GM19468 (cell line): ENCODE results near the gene RNF183.
"Not testable (repeated sequence)": the region's sequence is repeated elsewhere in the genome, so short reads cannot be mapped to it uniquely, and the experiment has no call there.

Source experiments
- ATAC-seq: cut with Tn5 transposase; IDR thresholded peaks from one replicate; pipeline ENCODE4 v1.9.1; 2021; ENCODE audit warnings: mild to moderate bottlenecking, moderate library complexity, moderate number of reproducible peaks; ENCODE audit not compliant: unreplicated experiment; ENCODE audit errors: extremely low read depth

RNF183 gene

GRCh38 chr9:113319054-113319453 lies 15.9 kb upstream of the RNF183 start:
- ATAC-seq = no peak

DNA sequence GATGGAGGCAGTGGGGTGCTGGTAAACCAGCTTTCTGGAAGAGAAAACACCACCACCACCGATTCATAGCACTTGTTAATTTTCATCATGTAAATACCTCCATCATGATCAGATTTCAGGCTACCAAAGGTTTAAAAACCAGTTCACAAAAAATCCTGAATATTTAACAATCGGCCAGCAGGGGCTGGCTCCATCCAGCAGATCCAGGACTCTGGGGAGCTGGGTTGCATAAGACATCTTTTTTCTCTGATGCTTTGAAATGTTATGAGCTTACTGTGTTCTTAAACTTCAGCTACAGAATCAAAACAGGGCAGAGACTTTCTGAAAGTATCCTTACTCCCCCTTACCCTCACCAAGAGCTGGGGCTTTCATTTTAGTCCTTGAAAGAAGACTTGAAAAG lies 14.6 kb upstream of the RNF183 start:
- ATAC-seq = no peak

DNA sequence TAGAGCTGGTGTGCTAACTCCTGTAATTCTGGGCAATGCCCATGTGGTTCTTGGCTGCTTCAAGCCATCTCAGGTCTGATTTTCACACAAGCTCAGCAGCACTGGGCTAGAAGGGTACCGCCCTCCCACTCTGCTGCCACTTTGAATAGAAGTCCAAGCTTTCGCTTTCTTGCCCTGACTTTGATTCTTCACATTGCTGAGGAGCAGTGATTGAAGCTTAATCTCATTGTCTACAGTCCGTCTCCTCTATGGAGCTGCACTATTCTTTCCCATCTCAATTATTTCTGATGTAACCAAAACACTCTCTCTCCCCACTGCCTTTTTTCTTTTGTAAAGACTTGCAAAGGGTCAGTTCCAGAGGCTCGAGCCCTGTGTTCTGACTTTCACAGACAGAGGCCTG lies 12.9 kb upstream of the RNF183 start:
- no peak for ATAC-seq

GRCh38 chr9:113315231-113315630 lies 12.1 kb upstream of the RNF183 start:
- no peak for ATAC-seq

DNA sequence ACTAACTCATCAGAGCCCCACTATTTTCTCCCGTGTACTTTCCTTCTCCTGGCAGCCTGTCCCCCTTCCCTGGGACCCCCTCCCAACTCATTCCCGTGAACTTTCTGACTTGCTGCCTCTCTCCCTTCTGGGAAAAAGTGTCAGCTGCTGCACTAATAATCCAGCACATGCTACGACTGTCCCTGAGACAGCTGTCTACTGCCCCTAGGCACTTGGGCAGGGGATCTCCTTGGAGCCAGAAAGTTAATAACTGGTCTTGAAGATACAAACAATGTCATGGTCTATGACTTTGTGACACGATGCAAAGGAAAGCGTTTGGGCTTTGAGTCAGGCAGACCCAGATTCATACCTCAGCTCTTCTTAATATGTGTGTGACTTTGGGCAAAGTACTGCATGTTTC lies 10.1 kb upstream of the RNF183 start:
- no peak for ATAC-seq

DNA sequence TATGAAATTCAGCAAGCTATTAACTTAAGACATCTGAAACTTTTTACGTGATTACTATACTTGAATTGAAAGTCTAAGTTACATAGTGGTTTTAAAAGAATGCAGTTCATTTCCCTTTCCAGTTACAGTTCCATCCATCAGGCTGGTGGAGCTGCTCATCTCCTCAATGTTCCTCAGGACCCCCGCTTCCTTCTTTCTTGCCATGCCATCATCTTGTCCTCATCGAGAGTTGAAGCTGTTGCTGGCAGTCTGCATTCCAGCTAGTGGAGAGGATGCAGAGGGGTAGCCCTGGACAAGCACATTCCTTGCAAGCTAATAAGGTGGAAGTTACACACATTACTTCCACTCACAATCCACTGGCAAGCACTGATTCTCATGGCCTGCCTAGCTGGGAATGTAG lies 8.8 kb upstream of the RNF183 start:
- ATAC-seq = no peak

- no peak for ATAC-seq
Observed at GRCh38 chr9:113310538-113310937, 7.4 kb upstream of the RNF183 start.

- no peak for ATAC-seq
Observed at GRCh38 chr9:113309204-113309813, 6.1 kb upstream of the RNF183 start.

GRCh38 chr9:113307396-113307975 lies 4.3 kb upstream of the RNF183 start:
- no peak for ATAC-seq

- no peak for ATAC-seq
Observed at GRCh38 chr9:113306566-113306965, 3.4 kb upstream of the RNF183 start.

DNA sequence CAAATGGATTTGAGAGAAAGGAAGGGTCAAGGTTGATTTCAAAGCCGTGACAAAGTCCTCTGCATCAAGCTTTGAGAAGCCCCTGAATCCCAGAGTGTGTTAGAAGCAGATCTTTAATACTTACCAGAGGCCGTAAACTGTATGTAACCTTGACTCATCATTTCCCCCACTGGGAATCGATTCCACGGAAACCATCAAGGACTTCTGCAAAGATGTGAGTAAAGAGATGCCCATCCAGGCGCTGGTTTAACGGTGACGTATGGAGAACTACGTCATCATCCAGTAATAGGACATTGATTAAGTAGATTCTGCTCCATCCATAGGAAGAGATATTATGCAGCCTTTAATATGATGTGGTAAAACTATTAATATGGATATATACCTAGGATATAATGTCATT lies 1.6 kb downstream of the RNF183 start:
- ATAC-seq = no peak

- no peak for ATAC-seq
Observed at GRCh38 chr9:113299800-113300292, 3.3 kb downstream of the RNF183 start.

GRCh38 chr9:113298924-113299770 lies 4.0 kb downstream of the RNF183 start:
- no peak for ATAC-seq

DNA sequence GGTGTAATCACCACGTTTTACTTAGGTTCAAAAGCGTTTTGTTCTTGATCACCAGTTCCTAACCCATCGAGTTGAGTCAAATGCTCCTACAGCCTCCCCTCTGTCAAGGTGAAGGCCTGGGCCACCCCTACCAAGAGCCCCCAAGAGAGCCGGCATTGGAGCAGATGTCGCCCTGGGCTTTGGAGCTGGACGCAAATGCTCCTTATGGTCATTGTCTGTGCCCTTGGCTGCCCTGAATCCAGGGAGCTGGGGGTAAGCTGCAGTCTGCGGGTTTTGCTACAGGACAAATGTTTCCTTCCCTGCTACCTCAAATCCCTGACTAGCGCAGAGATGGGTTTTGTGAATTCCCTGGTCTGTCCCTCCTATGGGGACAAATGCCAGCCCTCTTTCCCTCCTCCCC lies 4.9 kb downstream of the RNF183 start:
- no peak for ATAC-seq

DNA sequence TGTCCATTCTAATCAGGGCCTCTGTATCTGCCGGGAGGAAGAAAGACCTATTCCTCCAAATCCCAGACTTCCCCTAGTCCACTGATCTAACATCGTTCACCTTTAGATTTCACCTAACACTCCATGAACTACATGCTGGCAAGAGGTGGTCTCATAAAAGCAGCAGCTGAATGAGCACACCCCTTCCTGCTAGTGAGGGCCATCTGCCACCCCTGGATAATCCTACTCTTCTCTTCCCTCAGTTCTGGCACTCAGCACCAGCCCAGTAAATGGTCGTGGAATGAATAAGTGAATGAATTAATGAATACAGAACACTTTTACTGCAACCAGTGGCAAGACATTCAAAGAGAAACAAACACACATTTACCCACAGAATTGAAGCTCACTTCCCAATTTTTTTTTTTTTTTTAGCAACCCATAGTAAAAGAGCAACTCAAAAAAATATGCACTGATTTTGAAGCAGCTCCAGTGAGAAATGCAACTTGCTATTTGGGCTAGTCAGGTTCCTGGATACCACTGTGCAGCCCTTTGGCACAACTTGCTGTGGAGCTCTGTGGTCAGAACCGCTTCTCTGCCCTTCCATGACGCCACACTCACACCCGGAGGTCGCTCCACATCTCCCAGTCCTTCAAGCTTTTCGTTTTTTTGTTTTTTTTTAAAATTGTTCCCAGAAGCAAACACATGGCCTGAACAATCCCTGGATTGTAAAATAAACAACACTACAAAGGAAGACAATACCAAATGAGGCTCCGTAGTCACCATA lies 6.2 kb downstream of the RNF183 start:
- no peak for ATAC-seq

DNA sequence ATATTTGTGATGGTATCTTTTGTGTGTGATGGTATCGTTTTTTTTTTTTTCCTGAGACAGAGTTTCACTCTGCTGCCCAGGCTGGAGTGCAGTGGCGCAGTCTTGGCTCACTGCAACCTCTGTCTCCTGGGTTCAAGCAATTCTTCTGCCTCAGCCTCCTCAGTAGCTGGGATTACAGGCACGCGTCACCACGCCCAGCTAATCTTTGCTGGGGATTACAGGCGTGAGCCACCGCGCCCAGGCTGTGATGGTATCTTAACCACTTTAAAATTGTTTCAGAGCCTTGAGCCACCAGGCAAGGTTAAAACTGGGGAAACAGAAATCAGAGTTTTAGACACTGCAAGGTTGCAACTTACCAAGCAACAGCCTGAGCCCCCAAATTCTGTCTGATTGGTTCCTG lies 6.9 kb downstream of the RNF183 start:
- not testable (repeated sequence) for ATAC-seq

DNA sequence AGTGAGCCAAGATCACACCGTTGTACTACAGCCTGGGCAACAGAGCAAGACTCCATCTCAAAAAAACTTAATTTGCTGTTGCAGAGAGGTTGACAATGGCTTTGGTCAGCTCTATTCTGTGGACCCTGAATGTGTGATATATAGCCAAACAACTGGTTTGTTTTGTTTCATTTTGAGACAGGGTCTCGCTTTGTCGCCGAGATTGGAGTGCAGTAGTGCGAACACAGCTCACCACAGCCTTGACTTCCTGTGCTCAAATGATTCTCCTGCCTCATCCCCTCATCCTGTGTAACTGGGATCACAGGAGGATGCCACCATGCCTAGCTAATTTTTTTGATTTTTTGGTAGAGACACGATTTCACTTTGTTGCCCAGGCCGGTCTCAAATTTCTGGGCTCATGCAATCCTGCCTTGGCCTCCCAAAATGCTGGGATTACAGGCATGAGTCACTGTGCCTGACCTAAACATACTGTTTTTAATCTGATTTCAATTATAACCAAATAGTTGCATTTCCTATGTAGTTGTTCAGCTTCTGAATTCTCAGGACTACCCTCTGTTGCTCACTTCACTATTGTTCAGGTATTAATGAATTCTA lies 9.8 kb downstream of the RNF183 start:
- no peak for ATAC-seq

GRCh38 chr9:113290052-113290607 lies 13.0 kb downstream of the RNF183 start:
- ATAC-seq = no peak

DNA sequence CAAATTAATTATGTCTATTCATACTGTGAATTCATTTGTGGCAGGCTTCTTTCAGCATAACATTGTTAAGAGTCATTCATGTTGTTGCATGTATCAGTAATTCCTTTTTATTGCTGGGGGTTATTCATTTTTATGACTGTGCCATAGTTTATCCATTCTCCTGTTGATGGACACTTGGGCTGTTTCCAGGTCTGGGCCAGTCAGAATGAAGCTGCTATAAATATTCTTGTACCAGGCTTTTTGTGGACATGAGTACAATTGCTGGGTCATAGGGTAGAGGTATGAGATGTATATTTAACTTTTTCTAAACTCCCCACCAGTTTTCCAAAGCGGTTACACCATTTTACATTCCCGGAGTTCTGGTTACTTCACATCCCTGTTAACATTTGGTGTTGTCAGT lies 14.1 kb downstream of the RNF183 start:
- no peak for ATAC-seq

- no peak for ATAC-seq
Observed at GRCh38 chr9:113281356-113281755, 21.8 kb downstream of the RNF183 start.
